HG03196 (cell line): ENCODE measurements around the gene KCNMA1.

ENCODE experiments used
- ATAC-seq: cut with Tn5 transposase; IDR thresholded peaks from one replicate; pipeline ENCODE4 v1.9.1; 2021; ENCODE audit not compliant: unreplicated experiment

KCNMA1 gene

GRCh38 chr10:77041636-77042258 lies 595.9 kb downstream of the KCNMA1 start:
- no peak for ATAC-seq

GRCh38 chr10:77038407-77038806 lies 599.2 kb downstream of the KCNMA1 start:
- no peak for ATAC-seq

- no peak for ATAC-seq
These were observed 599.7 kb downstream of the KCNMA1 start for GRCh38 chr10:77037735-77038403.

- no peak for ATAC-seq
These were observed 600.4 kb downstream of the KCNMA1 start for GRCh38 chr10:77036993-77037734.

GRCh38 chr10:77036276-77036675 lies 601.3 kb downstream of the KCNMA1 start:
- ATAC-seq = no peak

- no peak for ATAC-seq
These were observed 602.8 kb downstream of the KCNMA1 start for GRCh38 chr10:77034795-77035194.

- ATAC-seq = no peak
These were observed 603.4 kb downstream of the KCNMA1 start for GRCh38 chr10:77034240-77034639.

GRCh38 chr10:77032188-77032570 lies 605.4 kb downstream of the KCNMA1 start:
- ATAC-seq = no peak

GRCh38 chr10:77031531-77032187 lies 605.9 kb downstream of the KCNMA1 start:
- no peak for ATAC-seq

GRCh38 chr10:77030974-77031373 lies 606.6 kb downstream of the KCNMA1 start:
- ATAC-seq = no peak

GRCh38 chr10:77029777-77030717 lies 607.6 kb downstream of the KCNMA1 start:
- no peak for ATAC-seq

GRCh38 chr10:77028042-77028441 lies 609.6 kb downstream of the KCNMA1 start:
- ATAC-seq = no peak

- ATAC-seq = peak; percentile 56
These were observed 610.0 kb downstream of the KCNMA1 start for GRCh38 chr10:77027576-77027975.

- no peak for ATAC-seq
These were observed 610.5 kb downstream of the KCNMA1 start for GRCh38 chr10:77027141-77027540.

- no peak for ATAC-seq
These were observed 611.5 kb downstream of the KCNMA1 start for GRCh38 chr10:77026148-77026547.

GRCh38 chr10:77024461-77024860 lies 613.1 kb downstream of the KCNMA1 start:
- ATAC-seq = no peak

- no peak for ATAC-seq
These were observed 614.2 kb downstream of the KCNMA1 start for GRCh38 chr10:77023396-77023795.

- ATAC-seq = no peak
These were observed 614.9 kb downstream of the KCNMA1 start for GRCh38 chr10:77022671-77023070.

GRCh38 chr10:77021966-77022490 lies 615.6 kb downstream of the KCNMA1 start:
- ATAC-seq = no peak

- no peak for ATAC-seq
These were observed 617.1 kb downstream of the KCNMA1 start for GRCh38 chr10:77020426-77021040.
